ENCODE results near the gene ACBD4. TPM values are rescaled to one million over a fixed set of nuclear protein-coding genes. Genes with fewer than 3 reads are reported as not detected.
A peak's percentile ranks its signal among the peaks of the same experiment; 100 is the strongest.

Gene ACBD4
- total and polyA plus RNA-seq, 2 of the 13 experiments (the other 11 are each of a cell fraction or from before 2014, with no cell fraction given), result 16.1 to 26.9 TPM

DNA sequence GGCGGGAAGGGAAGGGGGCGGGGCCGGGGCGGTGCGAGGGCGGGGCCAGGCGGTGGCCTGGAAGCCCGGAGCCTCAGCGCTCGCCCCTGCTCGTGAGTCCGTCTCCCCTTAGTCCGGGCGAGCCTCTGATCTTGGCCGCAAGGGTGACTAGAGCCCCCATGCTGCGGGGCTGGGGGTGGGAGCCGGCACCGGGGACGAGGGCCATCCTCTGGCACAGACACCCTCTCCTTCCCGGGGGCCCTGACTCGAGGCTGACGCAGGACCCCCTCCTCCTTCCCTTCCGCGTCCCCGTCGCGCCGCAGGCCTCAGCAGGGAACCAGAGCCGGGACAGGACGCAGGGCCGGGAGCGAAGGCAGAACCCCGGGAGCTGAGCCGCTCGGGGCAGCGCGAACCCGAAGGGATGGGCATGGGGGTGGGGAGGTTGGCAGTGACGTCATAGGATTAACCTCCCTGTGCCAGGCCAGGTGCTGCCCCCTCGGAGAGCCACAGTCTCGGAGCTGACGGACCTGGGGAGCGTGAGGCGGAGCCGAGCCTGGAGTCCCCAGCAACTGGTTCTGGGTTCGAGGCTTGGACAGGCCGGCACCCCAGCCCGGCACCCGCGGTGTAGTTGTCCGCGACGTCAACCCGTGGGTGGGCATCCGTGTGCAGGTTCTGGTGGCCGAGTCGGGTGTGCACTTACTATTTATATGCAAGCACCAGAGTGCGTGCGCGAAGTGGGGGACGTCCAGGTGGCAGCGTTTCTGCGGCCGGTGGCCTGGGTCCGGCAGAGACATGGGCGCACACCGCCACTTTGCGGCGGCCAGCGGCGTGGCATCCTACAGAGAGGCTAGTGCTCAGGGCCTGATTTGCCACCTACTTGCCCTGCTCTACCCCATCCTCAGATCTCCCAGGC, 2.7 kb upstream of the ACBD4 start (continued):
- TF ChIP-seq, protein P1, sequence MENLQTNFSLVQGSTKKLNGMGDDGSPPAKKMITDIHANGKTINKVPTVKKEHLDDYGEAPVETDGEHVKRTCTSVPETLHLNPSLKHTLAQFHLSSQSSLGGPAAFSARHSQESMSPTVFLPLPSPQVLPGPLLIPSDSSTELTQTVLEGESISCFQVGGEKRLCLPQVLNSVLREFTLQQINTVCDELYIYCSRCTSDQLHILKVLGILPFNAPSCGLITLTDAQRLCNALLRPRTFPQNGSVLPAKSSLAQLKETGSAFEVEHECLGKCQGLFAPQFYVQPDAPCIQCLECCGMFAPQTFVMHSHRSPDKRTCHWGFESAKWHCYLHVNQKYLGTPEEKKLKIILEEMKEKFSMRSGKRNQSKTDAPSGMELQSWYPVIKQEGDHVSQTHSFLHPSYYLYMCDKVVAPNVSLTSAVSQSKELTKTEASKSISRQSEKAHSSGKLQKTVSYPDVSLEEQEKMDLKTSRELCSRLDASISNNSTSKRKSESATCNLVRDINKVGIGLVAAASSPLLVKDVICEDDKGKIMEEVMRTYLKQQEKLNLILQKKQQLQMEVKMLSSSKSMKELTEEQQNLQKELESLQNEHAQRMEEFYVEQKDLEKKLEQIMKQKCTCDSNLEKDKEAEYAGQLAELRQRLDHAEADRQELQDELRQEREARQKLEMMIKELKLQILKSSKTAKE (CRISPR knock-in tag; IDR thresholded peaks at IDR 0.05; ENCODE audit: borderline replicate concordance), result peak; percentile 46; the same call in 1 of the 2 replicates
- peak; percentile 86 for TF ChIP-seq MTA1 (CRISPR knock-in tag; IDR thresholded peaks at IDR 0.05; ENCODE audit: borderline replicate concordance)
- TF ChIP-seq ATF7 (IDR thresholded peaks at IDR 0.05), result peak; percentile 99
- peak; percentile 97 for TF ChIP-seq ATF7 (CRISPR knock-in tag; IDR thresholded peaks at IDR 0.05)
- TF ChIP-seq ZMYM3 (CRISPR knock-in tag; IDR thresholded peaks at IDR 0.05), result peak; percentile 65
- no peak for TF ChIP-seq ZNF672 (CRISPR knock-in tag; IDR thresholded peaks at IDR 0.05)
- peak; percentile 60 for TF ChIP-seq SRSF1 (optimal IDR thresholded peaks at IDR 0.05; ENCODE audit: low read depth, low read length)
- no peak for TF ChIP-seq CC2D1A (CRISPR knock-in tag; IDR thresholded peaks at IDR 0.05)
- TF ChIP-seq, protein P2, sequence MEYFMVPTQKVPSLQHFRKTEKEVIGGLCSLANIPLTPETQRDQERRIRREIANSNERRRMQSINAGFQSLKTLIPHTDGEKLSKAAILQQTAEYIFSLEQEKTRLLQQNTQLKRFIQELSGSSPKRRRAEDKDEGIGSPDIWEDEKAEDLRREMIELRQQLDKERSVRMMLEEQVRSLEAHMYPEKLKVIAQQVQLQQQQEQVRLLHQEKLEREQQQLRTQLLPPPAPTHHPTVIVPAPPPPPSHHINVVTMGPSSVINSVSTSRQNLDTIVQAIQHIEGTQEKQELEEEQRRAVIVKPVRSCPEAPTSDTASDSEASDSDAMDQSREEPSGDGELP (IDR thresholded peaks at IDR 0.05; ENCODE audit: borderline replicate concordance, low read depth), result peak; percentile 43; the same call in 1 of the 2 replicates
- TF ChIP-seq, protein P3, sequence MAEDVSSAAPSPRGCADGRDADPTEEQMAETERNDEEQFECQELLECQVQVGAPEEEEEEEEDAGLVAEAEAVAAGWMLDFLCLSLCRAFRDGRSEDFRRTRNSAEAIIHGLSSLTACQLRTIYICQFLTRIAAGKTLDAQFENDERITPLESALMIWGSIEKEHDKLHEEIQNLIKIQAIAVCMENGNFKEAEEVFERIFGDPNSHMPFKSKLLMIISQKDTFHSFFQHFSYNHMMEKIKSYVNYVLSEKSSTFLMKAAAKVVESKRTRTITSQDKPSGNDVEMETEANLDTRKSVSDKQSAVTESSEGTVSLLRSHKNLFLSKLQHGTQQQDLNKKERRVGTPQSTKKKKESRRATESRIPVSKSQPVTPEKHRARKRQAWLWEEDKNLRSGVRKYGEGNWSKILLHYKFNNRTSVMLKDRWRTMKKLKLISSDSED (CRISPR knock-in tag; IDR thresholded peaks at IDR 0.05), result no peak
- TF ChIP-seq TBL1XR1 (IDR thresholded peaks at IDR 0.05; ENCODE audit: borderline replicate concordance, low read length, partially characterized antibody), result no peak
- no peak for TF ChIP-seq MLLT10 (CRISPR knock-in tag; IDR thresholded peaks at IDR 0.05)
- TF ChIP-seq IKZF4 (CRISPR knock-in tag; IDR thresholded peaks at IDR 0.05; ENCODE audit: borderline replicate concordance, low read depth, not compliant biosample characterization), result no peak
- TF ChIP-seq ASH2L (IDR thresholded peaks at IDR 0.05; ENCODE audit: insufficient read length, low read depth, low read length), result peak; percentile 56
- TF ChIP-seq POLR2G (IDR thresholded peaks at IDR 0.05; ENCODE audit: low read depth, low read length), result peak; percentile 68; the same call in 1 of the 2 replicates
- TF ChIP-seq RARA (CRISPR knock-in tag; IDR thresholded peaks at IDR 0.05), result 0 out of 2 replicates have a peak, but pooled peaks have one; percentile 13
- peak; percentile 44; the same call in 1 of the 2 replicates for TF ChIP-seq ZNF788 (CRISPR knock-in tag; IDR thresholded peaks at IDR 0.05; ENCODE audit: borderline replicate concordance)
- 0 out of 2 replicates have a peak, but pooled peaks have one; percentile 80 for TF ChIP-seq ZNF556 (CRISPR knock-in tag; IDR thresholded peaks at IDR 0.05; ENCODE audit: borderline replicate concordance)
- TF ChIP-seq ARNT2 (CRISPR knock-in tag; IDR thresholded peaks at IDR 0.05; ENCODE audit: low read depth), result peak; percentile 60
- TF ChIP-seq CCDC6 (CRISPR knock-in tag; IDR thresholded peaks at IDR 0.05), result no peak
- TF ChIP-seq, protein P4, sequence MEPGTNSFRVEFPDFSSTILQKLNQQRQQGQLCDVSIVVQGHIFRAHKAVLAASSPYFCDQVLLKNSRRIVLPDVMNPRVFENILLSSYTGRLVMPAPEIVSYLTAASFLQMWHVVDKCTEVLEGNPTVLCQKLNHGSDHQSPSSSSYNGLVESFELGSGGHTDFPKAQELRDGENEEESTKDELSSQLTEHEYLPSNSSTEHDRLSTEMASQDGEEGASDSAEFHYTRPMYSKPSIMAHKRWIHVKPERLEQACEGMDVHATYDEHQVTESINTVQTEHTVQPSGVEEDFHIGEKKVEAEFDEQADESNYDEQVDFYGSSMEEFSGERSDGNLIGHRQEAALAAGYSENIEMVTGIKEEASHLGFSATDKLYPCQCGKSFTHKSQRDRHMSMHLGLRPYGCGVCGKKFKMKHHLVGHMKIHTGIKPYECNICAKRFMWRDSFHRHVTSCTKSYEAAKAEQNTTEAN (CRISPR knock-in tag; conservative IDR thresholded peaks at IDR 0.05), result 0 out of 2 replicates have a peak, but pooled peaks have one; percentile 37
- no peak for TF ChIP-seq GABPA (IDR thresholded peaks at IDR 0.05; ENCODE audit: low read depth, low read length)
- no peak for TF ChIP-seq GABPA (CRISPR knock-in tag; IDR thresholded peaks at IDR 0.05; ENCODE audit: low read depth)
- TF ChIP-seq ZNF607 (CRISPR knock-in tag; IDR thresholded peaks at IDR 0.05; ENCODE audit: borderline replicate concordance), result peak; percentile 82
